Gastrocnemius medialis (tissue), 4 donors: Measurements from ENCODE around the gene DNAJC5G. TPM values are rescaled to one million over a fixed set of nuclear protein-coding genes. Genes with fewer than 3 reads are reported as not detected.

Source experiments
- ATAC-seq, 2 donors: fragments of 150-250 bp; one replicate each; pipeline ENCODE4 v1.9.1; 2016
- DNase-seq, 2 donors: peaks; one replicate each; pipeline ENCODE4 v3.0.0-alpha.2; 2019
- H3K27ac ChIP-seq, 4 donors: fragments of 200-600 bp; sonication (generic); 1 replicate in 1 of 4; 2 replicates in 3 of 4; pipeline ENCODE4 v1.5.1; 2016 to 2018; ENCODE audit warnings: mild to moderate bottlenecking in 2 of 4, moderate library complexity in 1 of 4
- H3K27me3 ChIP-seq, 3 donors: fragments of 200-600 bp; sonication (generic) in 2 of 3; 1 replicate in 1 of 3; 2 replicates in 2 of 3; pipeline versions ENCODE4 v1.5.1 to v1.6.0; 2016 to 2019; ENCODE audit warnings: mild to moderate bottlenecking in 1 of 3, moderate library complexity in 1 of 3
- H3K36me3 ChIP-seq, 2 donors: fragments of 200-600 bp; sonication (generic) in 1 of 2; one replicate each; pipeline ENCODE4 v1.5.1; 2017 to 2018
- H3K4me1 ChIP-seq, 2 donors: fragments of 200-600 bp; sonication (generic) in 1 of 2; one replicate each; pipeline ENCODE4 v1.5.1; 2016 to 2017; ENCODE audit warnings: mild to moderate bottlenecking in 2 of 2
- H3K4me3 ChIP-seq, 4 donors: fragments of 200-600 bp; sonication (generic) in 3 of 4; 1 replicate in 1 of 4; 2 replicates in 3 of 4; pipeline ENCODE4 v1.5.1; 2016 to 2019; ENCODE audit warnings: mild to moderate bottlenecking in 2 of 4
- H3K9me3 ChIP-seq, 3 donors: fragments of 200-600 bp; sonication (generic) in 2 of 3; 1 replicate in 1 of 3; 2 replicates in 2 of 3; pipeline ENCODE4 v1.5.1; 2016 to 2019
- POLR2A ChIP-seq, 2 donors: fragments of 450-650 bp; IDR thresholded peaks; one replicate each; pipeline ENCODE4 v1.6.1; 2017; ENCODE audit warnings: antibody characterized with exemption in 2 of 2, mild to moderate bottlenecking in 2 of 2, moderate library complexity in 2 of 2
- in situ Hi-C, 4 donors: fragments of 200-750 bp; cut with MboI; loops; one replicate each; pipeline versions ENCODE4 v1.15.0 to v1.8.0; 2017; ENCODE audit warnings: low sequenced_read_pairs in 4 of 4
- intact Hi-C: fragments of 100-400 bp; cut with DNase I; formaldehyde crosslinking; loops from one replicate; pipeline ENCODE4 v1.15.1; 2023; ENCODE audit warnings: low total_unique reads
- total RNA-seq, 4 donors: library from RNA; depleted of rRNA; stranded (reverse); fragments of >200 nt; gene quantifications; one replicate each; pipeline versions ENCODE4 v1.1.0 to v1.2.3, GENCODE V29; 2016
- TF ChIP-seq, protein P1 (sequence below), 5 experiments: fragments of 450-650 bp in 3 of 5; fragments of 200-600 bp in 2 of 5; sonication (generic) in 2 of 5; IDR thresholded peaks in 4 of 5; conservative IDR thresholded peaks in 1 of 5; 1 replicate in 4 of 5; 2 replicates in 1 of 5; pipeline ENCODE4 v1.5.1; 2016 to 2019; ENCODE audit warnings: antibody characterized with exemption in 5 of 5, mild to moderate bottlenecking in 3 of 5, moderate library complexity in 3 of 5

DNAJC5G gene, protein sequence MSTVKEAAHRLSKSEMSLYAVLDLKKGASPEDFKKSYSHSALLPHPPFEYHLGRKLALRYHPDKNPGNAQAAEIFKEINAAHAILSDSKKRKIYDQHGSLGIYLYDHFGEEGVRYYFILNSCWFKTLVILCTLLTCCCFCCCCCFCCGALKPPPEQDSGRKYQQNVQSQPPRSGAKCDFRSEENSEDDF
- total RNA-seq, result not detected

DNA sequence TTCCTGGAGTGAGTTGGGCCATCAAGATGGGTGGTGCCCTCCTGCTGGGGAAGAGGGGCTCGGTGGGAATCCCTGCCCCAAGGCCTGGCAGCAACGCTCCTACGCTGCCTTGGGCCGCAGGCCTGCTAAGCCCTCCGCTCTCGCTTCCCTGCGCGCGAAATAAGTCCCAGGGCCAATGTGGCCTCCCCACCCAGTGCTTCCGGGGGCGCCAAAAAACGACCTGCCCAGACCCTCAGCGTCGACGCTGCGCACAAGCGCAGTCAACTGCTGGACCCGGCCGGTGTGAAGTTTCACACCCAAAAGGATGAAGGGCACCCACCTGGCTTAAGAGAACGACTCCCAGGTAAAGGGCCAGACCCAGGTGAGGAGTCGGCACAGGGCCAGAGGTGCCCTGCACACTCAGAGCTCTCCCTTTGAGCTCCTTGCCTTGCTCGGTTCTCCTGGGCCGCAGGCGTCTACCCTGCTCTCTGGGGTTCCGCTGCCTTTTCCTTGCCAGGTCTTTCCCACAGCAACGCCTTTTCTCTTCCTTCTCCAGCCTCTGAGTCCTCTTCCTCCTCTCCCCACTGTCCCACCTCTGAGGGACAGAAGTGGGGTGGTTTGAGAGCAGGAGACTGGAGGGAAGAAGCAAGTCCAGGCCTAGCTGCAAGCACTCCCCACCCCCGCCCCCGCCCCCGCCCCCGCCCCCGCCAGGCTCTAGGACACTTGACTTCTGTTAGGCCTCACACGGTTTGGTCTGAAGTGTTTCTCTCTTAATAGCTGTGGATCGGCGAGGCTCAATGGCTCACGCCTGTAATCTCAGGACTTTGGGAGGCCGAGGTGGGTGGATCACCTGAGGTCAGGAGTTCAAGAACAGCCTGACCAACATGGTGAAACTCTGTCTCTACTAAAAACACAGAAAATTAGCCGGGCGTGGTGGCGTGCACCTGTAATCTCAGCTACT lies at the start of gene DNAJC5G:
Gene DNAJC5G, plus strand, starts transcription at position 223 of the 940 bp plus-strand sequence. CDS start 1,296 bp downstream, outside the sequence.
- TF ChIP-seq, protein P1, sequence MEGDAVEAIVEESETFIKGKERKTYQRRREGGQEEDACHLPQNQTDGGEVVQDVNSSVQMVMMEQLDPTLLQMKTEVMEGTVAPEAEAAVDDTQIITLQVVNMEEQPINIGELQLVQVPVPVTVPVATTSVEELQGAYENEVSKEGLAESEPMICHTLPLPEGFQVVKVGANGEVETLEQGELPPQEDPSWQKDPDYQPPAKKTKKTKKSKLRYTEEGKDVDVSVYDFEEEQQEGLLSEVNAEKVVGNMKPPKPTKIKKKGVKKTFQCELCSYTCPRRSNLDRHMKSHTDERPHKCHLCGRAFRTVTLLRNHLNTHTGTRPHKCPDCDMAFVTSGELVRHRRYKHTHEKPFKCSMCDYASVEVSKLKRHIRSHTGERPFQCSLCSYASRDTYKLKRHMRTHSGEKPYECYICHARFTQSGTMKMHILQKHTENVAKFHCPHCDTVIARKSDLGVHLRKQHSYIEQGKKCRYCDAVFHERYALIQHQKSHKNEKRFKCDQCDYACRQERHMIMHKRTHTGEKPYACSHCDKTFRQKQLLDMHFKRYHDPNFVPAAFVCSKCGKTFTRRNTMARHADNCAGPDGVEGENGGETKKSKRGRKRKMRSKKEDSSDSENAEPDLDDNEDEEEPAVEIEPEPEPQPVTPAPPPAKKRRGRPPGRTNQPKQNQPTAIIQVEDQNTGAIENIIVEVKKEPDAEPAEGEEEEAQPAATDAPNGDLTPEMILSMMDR (IDR thresholded peaks at IDR 0.05 in 4 of 5, conservative IDR thresholded peaks at IDR 0.05 in 1 of 5), result no peak
- TF ChIP-seq POLR2A (IDR thresholded peaks at IDR 0.05), result no peak
- ATAC-seq (no peak), DNase-seq (no peak)
- Histone ChIP-seq H3K4me1 (peaks cover 5 to 7% of the 10 kb centered on the region in 2 donors), H3K27ac (no peak within 1 kb of the TSS), H3K4me3 (no peak within 1 kb of the TSS), H3K27me3 (no peaks in the 10 kb centered on the region), H3K36me3 (no peaks in the 10 kb centered on the region), H3K9me3 (no peaks in the 10 kb centered on the region)
- in situ Hi-C loops, result loop anchor here in 2 of 4 donors (10.0 to 25.0 kb wide), 2 partner anchors 171 to 313 kb away; partner anchors contain the start of gene MAPRE3 (in 2 of the 2)
- intact Hi-C loops, result loop anchor here (5.0 kb wide), 1 partner anchor 313 kb away; no protein-coding TSS in a partner anchor

DNA sequence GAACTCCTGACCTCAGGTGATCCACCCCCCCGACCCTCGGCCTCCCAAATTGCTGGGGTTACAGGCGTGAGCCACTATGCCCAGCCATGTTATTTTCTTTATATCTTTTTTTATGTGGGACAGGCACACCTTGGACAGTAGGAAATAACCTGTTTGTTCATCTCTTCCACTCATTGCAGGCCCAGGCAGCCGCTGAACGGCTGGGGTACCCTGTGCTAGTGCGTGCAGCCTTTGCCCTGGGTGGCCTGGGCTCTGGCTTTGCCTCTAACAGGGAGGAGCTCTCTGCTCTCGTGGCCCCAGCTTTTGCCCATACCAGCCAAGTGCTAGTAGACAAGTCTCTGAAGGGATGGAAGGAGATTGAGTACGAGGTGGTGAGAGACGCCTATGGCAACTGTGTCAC lies 49.7 kb upstream of the DNAJC5G start:
- Histone ChIP-seq H3K27ac (no peak overlapping the region), H3K4me3 (no peak overlapping the region), H3K9me3 (no peaks in the 10 kb centered on the region), H3K27me3 (no peaks in the 10 kb centered on the region), H3K4me1 (no peaks in the 10 kb centered on the region), H3K36me3 (peaks cover 0 to 89% of the 10 kb centered on the region in 2 donors)
- in situ Hi-C loops (no loop called here), intact Hi-C loops (no loop called here)
- DNase-seq, result no peak
- ATAC-seq, result no peak
- TF ChIP-seq, protein P1 (IDR thresholded peaks at IDR 0.05 in 4 of 5, conservative IDR thresholded peaks at IDR 0.05 in 1 of 5), result no peak

DNA sequence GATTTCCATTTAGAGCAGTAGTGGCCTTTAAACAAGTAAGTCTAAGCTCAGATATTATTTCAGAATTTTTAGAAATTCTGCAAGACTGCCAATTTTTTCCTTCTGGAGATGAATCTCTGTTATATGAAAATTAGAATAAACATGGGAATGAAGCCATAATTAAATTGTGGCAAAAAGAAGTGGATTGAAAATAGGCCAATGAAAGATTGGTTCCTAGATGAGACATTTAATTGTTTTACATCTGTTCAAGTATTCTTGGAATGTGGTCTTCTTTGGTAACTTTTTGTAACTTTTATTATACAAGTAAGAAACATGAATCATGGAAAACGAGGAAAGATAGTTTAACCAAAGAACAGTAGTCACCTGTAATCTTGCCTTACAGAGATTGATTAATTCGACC lies 47.7 kb upstream of the DNAJC5G start:
- in situ Hi-C loops (no loop called here), intact Hi-C loops (no loop called here)
- Histone ChIP-seq H3K27me3 (no peaks in the 10 kb centered on the region), H3K9me3 (no peaks in the 10 kb centered on the region), H3K4me1 (no peaks in the 10 kb centered on the region), H3K27ac (no peak overlapping the region), H3K4me3 (no peak overlapping the region), H3K36me3 (peaks cover 0 to 92% of the 10 kb centered on the region in 2 donors)
- TF ChIP-seq POLR2A (IDR thresholded peaks at IDR 0.05), result no peak
- TF ChIP-seq, protein P1 (IDR thresholded peaks at IDR 0.05 in 4 of 5, conservative IDR thresholded peaks at IDR 0.05 in 1 of 5), result no peak
- ATAC-seq, result no peak
- no peak for DNase-seq

DNA sequence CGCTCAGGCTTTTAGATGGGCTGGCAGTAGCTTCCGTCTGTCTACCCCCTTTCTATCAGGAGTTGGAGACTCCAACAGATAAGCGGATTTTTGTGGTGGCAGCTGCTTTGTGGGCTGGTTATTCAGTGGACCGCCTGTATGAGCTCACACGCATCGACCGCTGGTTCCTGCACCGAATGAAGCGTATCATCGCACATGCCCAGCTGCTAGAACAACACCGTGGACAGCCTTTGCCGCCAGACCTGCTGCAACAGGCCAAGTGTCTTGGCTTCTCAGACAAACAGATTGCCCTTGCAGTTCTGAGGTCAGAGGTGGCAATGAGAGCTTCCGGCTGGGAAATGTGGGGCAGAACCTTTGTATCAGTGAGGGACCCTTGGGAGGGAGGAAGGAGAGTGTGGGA lies 43.3 kb upstream of the DNAJC5G start:
- H3K36me3 ChIP-seq, result peaks cover 0 to 96% of the 10 kb centered on the region in 2 donors
- no peak for ATAC-seq

More for the DNA sequence above, 43.3 kb upstream of the DNAJC5G start:
- Histone ChIP-seq H3K27me3 (no peaks in the 10 kb centered on the region), H3K4me1 (no peaks in the 10 kb centered on the region), H3K9me3 (no peaks in the 10 kb centered on the region), H3K4me3 (no peak overlapping the region), H3K27ac (no peak overlapping the region)
- TF ChIP-seq POLR2A (IDR thresholded peaks at IDR 0.05), result no peak
- TF ChIP-seq, protein P1 (IDR thresholded peaks at IDR 0.05 in 4 of 5, conservative IDR thresholded peaks at IDR 0.05 in 1 of 5), result no peak
- DNase-seq, result no peak
- intact Hi-C loops, result no loop called here
- in situ Hi-C loops, result no loop called here
